GM12801 (cell line): Measurements from ENCODE around the gene GGA2.

Source experiments
- TF ChIP-seq, protein P1 (sequence below): IDR thresholded peaks from one replicate; pipeline ENCODE4 v1.5.1; 2011; ENCODE audit warnings: control low read depth; ENCODE audit not compliant: insufficient read length; ENCODE audit errors: extremely low read depth

GGA2 gene

DNA sequence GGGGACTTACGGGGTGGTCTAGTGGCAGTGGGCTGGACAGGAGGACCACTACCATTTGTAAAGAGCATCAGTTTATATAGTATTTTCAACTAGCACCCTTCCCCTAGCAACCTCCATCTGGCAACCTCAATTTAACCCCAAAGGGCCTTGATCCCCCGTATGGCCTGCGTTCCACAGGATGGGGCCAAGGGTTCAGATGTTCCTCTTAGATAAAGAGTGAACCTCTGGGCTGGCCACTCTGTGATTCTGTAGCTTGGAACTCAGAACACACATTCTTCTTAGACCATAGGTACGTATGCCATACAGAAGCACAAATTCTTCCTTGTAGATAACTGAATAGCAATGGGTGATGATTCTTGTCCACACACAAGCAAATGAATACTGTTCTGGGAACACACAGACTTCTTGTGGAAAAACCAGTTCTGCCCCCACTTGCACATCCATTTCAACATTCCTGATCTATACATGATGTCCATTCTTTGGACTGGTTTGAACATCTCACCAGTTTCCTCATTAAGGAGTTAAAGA is 1.9 kb upstream of the GGA2 start:
- TF ChIP-seq, protein P1, sequence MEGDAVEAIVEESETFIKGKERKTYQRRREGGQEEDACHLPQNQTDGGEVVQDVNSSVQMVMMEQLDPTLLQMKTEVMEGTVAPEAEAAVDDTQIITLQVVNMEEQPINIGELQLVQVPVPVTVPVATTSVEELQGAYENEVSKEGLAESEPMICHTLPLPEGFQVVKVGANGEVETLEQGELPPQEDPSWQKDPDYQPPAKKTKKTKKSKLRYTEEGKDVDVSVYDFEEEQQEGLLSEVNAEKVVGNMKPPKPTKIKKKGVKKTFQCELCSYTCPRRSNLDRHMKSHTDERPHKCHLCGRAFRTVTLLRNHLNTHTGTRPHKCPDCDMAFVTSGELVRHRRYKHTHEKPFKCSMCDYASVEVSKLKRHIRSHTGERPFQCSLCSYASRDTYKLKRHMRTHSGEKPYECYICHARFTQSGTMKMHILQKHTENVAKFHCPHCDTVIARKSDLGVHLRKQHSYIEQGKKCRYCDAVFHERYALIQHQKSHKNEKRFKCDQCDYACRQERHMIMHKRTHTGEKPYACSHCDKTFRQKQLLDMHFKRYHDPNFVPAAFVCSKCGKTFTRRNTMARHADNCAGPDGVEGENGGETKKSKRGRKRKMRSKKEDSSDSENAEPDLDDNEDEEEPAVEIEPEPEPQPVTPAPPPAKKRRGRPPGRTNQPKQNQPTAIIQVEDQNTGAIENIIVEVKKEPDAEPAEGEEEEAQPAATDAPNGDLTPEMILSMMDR = no peak

- TF ChIP-seq, protein P1 = no peak
Measured at GRCh38 chr16:23511731-23512130, 1.4 kb upstream of the GGA2 start.

GRCh38 chr16:23509782-23510163 is 521 bp downstream of the GGA2 start:
- TF ChIP-seq, protein P1 = no peak

- TF ChIP-seq, protein P1 = no peak
Measured at GRCh38 chr16:23509441-23509754, 896 bp downstream of the GGA2 start.

- TF ChIP-seq, protein P1 = no peak
Measured at GRCh38 chr16:23508589-23509440, 1.5 kb downstream of the GGA2 start.

DNA sequence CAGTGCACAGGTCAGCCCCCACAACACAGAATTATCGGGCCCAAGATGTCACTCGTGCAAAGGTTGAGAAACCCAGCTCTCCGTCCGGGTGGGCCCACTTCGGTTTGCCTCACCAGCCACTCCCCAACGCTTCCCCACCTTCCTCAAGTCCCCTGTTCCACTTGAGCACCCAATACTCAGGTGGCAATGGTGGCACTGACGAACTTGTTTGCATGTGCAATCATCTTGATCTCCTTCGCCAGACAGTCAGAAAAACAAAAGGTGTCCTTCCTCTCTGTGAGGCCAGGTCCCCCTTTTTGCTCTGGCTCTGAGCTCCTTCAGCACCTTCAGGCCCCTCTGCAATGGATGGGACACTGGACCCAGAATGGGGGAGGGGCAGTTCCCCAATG is 3.7 kb downstream of the GGA2 start:
- TF ChIP-seq, protein P1 = no peak

DNA sequence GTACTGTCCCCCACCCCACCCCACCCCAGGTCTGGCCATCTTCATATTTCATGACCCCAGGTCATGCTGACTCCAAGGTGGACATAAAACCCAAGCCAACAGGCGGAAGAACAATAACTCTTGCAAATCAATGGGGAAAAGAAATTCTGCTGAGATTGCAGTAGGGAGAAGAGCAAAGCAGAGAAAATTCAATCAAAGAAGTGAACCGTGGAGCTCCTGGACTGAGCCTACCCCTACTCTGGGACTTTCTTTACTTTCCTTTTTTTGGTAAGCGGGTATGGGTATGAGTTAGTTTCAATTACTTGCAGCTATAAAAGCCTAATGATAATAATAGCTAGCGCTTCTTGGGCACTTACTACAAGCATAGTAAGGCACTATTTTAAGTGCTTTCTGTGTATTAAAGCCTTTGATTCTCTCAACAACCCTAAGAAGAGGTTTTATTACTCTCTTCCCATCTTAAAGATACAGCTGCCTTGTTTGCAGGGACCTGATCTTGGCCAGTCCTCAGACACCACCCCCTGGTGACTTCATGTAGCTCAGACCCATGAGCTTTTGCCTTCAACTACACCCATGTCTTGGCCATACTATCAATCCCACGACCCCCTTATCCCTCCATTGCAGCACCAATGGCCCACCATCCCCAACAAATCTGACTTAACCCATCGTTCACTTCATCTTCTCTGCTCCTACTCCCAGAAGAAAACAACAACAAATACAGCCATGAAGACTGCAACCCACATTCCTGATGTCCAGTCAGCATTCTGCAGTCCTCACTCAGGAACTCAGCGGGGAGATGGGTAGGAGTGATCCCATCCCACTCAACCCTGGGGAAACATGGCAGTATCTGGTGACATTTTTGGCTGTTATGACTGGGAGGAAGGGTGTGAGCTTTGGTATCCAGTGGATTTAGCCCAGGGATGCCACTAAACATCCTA is 4.4 kb downstream of the GGA2 start:
- TF ChIP-seq, protein P1 = no peak
